HG03095 (cell line): ENCODE data around the gene TOMM20.

Experiments
- ATAC-seq: cut with Tn5 transposase; IDR thresholded peaks from one replicate; pipeline ENCODE4 v1.9.1; 2021; ENCODE audit warnings: moderate library complexity; ENCODE audit not compliant: unreplicated experiment

Gene TOMM20

DNA sequence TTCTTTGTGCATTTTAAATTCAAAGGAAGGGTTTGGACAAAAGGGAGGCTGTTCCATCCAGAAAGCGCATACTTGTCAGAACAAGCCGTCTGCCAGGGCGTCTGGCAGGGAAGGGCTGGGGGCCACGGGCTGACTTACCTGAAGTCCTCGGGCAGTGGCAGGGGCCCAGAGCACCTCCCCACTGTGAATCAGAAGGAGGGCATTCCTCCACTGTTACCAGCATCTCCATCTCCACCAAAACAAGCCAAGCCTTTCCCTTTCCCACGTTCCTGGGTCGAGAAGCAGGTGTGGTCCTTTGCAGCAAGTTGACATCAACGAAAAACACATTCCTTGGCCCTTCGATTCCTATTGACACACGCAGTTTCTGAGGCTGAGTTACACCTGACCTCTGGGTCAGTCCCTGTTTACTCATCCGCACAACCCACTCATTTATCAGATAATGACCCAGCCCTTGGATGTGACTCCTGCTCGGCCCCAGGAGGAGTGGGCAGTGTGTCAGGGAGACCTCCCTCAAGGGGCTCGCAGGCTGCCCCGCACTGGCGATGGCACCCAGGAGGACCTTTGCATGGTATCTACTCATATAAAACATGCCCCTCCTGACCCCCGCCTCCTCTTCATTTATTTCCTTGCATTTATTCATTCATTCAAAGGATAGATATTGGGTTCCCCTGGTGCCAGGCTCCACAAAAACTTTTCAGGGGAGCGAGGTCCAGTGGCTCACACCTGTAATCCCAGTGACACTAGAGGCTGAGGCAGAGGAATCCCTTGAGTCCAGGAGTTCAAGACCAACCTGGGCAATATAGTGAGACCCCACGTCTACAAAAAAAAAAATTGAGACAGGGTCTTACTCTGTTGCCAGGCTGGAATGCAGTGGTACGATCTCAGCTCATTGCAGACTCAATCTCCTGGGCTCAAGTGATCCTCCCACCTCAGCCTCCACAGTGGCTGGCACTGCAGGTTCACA, 60.2 kb downstream of the TOMM20 start:
- ATAC-seq: no peak

DNA sequence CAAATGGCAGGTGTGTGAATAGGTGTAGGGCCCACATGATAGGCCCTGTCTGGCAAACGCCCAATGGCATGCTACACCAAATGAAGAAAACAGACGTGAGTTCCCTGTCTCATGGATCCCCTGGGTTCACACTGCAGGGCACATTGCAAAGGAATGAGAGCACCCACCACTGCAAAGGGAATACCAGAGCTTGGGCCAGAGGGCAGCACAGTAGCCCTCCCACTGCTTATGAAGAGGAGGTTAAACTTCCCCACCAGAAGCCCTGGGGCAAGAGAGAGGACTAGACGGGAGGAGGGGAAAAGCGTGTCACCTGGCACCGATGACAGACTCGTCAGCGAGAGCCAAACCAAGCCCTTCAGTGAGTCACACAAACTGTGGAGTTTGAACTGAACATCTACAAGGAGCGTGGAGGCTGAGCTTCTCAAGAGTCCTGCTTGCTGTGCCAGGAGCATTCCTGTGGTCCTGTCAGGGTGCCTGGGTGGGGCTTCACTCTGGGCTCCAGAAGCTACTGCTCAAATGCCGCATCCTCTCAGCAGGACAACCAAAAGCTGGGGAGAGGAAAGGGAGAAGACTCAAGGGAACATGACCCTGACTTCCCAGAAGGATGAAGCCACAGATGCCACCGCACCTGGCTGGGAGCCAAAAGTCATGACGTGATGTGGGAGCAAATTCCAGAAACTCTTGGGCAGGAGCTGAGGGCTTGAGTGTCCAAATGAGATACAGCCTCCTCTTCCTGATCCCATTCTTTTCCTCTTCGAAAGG, 61.1 kb downstream of the TOMM20 start:
- ATAC-seq: no peak

DNA sequence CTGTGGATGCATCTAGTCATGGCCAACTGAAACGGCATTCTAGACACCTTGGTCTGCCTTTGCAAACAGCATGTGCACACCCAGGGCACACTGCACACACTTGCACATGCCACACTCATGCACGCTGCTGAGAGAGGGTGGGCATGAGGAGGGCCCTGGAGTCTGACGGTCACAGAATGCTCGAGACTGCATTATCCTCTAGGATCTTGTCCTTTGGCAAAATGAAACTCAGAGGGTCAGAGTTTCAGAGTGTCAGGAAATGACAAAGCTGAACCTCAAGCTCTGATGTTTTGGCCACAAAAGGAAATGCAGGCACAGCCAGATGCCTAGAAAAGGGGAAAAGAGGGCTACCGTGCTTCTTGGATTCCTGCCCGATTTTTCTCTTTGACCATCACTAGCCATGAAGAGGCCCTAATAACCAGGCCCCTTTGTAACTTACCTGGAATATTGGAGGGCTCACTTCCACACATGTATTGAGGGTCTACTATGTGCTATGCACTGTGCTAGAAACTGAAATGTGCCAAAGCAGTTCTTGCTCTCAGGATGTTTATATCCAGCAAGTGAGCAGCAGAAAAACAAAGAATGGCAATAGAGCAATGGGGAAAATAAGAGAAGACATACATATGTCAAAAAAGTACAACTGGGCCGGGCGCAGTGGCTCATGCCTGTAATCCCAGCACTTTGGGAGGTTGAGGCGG, 65.4 kb downstream of the TOMM20 start:
- ATAC-seq: no peak

DNA sequence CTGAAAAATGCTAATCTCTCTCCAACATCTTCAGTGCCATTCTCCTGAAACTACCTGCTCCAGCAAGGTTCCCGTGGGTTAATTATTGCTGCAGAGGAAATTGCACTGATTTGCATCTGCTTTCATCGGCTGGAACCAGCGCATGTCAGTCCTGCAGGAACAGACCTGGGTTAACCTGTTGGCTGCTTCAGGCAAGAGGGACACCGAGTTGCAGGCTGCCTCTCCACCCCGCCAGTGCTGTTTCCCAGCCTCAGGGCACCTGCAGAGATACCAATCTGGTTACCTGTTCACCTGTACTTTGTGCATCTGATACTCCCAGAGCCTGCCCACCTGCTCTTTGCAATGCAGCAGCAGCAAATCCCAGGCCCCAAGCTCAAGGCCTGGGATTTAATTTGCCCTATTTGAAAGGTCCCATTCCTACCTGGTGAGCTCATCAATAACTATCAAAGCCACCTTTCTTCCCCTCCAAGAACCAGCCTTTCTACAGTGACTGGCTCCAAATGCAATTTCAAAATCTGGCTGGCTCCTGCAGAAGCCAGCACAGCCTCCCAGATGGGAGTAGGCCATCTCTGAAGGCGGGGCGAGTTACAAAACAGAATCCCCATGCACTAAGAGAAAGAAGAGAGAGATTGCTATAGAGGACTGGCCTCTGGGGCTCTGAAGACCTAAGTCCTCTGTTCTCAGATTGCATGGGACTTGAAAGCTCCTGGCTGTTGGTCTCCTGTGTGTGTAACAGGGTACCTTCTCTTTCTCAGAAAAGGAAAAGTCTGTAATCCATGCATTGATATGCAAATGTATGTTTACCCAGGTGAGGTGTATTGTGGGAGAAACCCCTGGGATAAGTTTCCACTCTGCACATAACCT, 67.8 kb downstream of the TOMM20 start:
- no peak for ATAC-seq
